Measurements from ENCODE around the gene PI4K2B.

GRCh38 chr4:25233737-25234389 lies at the start of gene PI4K2B:
- no peak for TF ChIP-seq YY1 (IDR thresholded peaks at IDR 0.05; ENCODE audit: low read depth, low read length)
- TF ChIP-seq MAX (IDR thresholded peaks at IDR 0.05) = peak; percentile 96
- TF ChIP-seq CTCF (IDR thresholded peaks at IDR 0.05; ENCODE audit: control extremely low read depth in 1 of 3, insufficient read depth in 1 of 3, low read depth in 1 of 3, low read length in 3 of 3) = no peak
- no peak for TF ChIP-seq EZH2 (IDR thresholded peaks at IDR 0.05; ENCODE audit: low read depth, low read length, severe bottlenecking)
- no peak for TF ChIP-seq POU5F1 (IDR thresholded peaks at IDR 0.05; ENCODE audit: low read depth, low read length)
- no peak for TF ChIP-seq TEAD4 (IDR thresholded peaks at IDR 0.05; ENCODE audit: low read depth, low read length)
- peak in 1 of 2 experiments; percentile 49; a peak in 2 of 4 replicates for TF ChIP-seq SIN3A (conservative IDR thresholded peaks at IDR 0.05 in 1 of 2, IDR thresholded peaks at IDR 0.05 in 1 of 2; ENCODE audit: low read depth in 1 of 2, low read length in 2 of 2)
- TF ChIP-seq EP300 (IDR thresholded peaks at IDR 0.05; ENCODE audit: borderline replicate concordance in 1 of 2, low read depth in 2 of 2, low read length in 2 of 2) = no peak
- TF ChIP-seq POLR2AphosphoS5 (IDR thresholded peaks at IDR 0.05; ENCODE audit: low read depth, low read length) = peak; percentile 75; the same call in 1 of the 2 replicates
- TF ChIP-seq PHF8 (conservative IDR thresholded peaks at IDR 0.05; ENCODE audit: low read depth, low read length) = peak; percentile 93

All from H1 (cell line).